ENCODE measurements around the gene MRPL34.
"Not testable (repeated sequence)": the region's sequence is repeated elsewhere in the genome, so short reads cannot be mapped to it uniquely, and the experiment has no call there.

Gene MRPL34

GRCh38 chr19:17305517-17306284 is at the start of gene MRPL34:
MRPL34 (plus strand) TSS chr19:17305872; CDS start chr19:17305893, 21 bp downstream.
- peak; percentile 95 for DNase-seq

DNA sequence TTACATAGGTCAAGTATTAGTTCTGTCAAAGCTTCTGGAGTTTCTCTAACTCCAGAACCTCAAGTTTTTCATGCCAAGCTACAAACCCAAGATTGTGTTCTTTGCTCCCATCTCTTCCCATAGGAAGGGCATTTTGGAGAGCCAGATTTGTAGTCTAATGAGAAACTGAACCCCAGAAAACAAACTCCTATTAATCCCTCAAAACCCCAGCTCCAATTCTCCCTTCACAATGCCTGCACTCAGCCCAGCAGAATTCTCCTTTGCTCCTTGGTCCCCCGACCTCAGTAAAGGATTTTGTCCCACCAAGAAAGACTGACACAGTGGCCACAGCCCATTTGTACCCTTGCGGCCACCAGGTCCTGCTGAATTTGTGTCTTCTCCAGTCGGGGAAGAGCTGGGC is 49.5 kb upstream of the MRPL34 start:
- DNase-seq = no peak

DNA sequence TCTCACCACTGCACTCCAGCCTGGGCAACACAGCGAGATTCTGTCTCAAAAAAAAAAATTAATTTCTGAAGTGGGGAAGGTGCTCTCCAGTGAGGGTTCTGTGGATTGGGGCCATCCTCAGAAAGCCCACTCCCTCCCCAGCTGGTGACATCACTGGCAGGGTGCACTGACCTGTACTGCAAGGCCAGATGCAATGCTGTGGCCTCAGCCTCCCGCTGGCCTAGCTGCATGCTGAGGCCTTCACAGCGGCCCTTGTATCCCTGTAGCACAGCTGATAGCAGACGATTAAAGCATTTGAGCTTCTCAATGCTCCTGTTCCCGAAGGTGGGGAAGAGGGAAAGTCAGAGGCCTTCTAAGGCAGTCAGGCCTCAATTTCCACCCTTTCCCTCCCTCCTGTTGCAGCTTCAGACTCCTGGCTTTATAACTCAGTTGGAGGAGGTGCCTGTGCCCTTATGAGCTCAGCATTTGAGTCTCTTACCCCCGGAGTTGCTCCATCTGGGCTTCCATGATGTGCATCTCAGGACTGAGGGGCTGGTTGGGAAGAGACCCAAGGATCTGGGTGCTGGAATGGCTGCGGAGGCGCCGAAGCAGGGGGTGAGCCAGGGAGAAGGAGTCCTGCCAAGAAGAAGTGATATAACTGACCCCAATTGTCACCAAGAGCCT is 46.4 kb upstream of the MRPL34 start:
- no peak for DNase-seq

GRCh38 chr19:17259934-17260333 is 45.7 kb upstream of the MRPL34 start:
- no peak for DNase-seq

GRCh38 chr19:17260842-17261325 is 44.8 kb upstream of the MRPL34 start:
- peak; percentile 87 for DNase-seq

- DNase-seq = no peak
These were observed 43.1 kb upstream of the MRPL34 start for GRCh38 chr19:17262557-17262956.

GRCh38 chr19:17263712-17264640 is 41.7 kb upstream of the MRPL34 start:
- DNase-seq = no peak

GRCh38 chr19:17264641-17264979 is 41.1 kb upstream of the MRPL34 start, which contains the start of gene USHBP1:
USHBP1 (minus strand) TSS chr19:17264745; CDS start chr19:17264299, 446 bp downstream.
- DNase-seq = no peak

- no peak for DNase-seq
These were observed 39.6 kb upstream of the MRPL34 start for GRCh38 chr19:17266026-17266425.

- DNase-seq = no peak
These were observed 39.1 kb upstream of the MRPL34 start for GRCh38 chr19:17266589-17266974.

- peak; percentile 96 for DNase-seq
These were observed 38.5 kb upstream of the MRPL34 start, which contains the start of gene BABAM1 for GRCh38 chr19:17266975-17267788. BABAM1 (plus strand) TSS chr19:17267443; CDS start chr19:17268807, 1,364 bp downstream.

DNA sequence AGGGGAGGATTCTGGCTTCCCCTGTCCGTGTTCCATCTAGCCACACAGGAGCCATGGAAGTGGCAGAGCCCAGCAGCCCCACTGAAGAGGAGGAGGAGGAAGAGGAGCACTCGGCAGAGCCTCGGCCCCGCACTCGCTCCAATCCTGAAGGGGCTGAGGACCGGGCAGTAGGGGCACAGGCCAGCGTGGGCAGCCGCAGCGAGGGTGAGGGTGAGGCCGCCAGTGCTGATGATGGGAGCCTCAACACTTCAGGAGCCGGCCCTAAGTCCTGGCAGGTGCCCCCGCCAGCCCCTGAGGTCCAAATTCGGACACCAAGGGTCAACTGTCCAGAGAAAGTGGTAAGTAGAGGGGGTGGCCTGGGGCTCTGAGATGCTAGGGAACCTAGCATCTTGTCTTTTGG is 36.9 kb upstream of the MRPL34 start:
- DNase-seq = no peak

GRCh38 chr19:17274892-17275291 is 30.8 kb upstream of the MRPL34 start:
- not testable (repeated sequence) for DNase-seq

DNA sequence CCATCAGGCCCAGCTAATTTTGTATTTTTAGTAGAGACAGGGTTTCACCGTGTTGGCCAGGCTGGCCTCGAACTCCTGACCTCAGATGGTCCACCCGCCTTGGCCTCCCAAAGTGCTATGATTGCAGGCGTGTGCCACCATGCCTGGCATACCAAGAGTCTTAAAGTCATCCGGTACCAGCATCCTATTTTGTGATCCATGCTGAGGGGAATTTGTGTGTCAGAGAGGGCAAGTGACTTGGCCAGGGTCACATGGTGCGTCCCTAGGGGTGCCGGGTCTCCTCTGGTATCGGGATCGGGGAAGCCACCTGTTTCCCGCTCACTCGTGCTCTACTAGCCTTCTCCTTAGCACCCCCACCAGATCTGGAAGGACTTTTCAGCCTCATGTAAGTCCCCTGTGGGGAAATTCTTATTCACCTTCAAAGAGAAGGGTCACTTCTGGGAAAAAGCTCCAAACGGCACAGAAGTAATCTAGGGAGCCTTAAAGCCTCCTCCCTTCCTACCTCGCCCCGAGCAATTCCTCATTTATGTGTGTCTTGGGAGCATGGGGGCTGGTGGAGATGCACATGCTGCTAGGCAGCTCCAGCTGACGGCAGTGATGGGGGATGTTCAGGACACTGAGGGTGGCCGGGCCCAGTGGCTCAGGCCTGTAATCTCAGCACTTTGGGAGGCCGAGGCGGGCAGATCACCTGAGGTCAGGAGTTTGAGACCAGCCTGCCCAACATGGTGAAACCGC is 30.1 kb upstream of the MRPL34 start:
- DNase-seq = no peak

DNA sequence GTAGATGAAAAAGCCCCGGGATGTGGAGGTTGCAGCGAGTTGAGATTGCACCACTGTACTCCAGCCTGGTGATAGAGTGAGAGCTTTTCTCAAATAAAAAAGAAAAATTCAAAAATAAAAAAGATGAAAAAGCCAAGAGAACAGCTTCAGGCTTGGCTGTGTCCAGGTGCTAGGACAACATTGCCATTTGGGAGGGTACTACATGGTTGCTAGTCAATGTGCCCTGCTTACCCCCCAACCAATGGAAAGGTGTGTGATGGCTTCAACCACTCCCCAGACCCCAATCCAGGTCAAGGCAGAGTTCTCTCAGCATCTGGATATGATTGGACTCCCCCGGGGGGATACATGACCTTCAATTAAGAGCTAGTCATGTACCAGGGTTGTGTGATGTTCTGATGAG is 26.2 kb upstream of the MRPL34 start:
- no peak for DNase-seq

DNA sequence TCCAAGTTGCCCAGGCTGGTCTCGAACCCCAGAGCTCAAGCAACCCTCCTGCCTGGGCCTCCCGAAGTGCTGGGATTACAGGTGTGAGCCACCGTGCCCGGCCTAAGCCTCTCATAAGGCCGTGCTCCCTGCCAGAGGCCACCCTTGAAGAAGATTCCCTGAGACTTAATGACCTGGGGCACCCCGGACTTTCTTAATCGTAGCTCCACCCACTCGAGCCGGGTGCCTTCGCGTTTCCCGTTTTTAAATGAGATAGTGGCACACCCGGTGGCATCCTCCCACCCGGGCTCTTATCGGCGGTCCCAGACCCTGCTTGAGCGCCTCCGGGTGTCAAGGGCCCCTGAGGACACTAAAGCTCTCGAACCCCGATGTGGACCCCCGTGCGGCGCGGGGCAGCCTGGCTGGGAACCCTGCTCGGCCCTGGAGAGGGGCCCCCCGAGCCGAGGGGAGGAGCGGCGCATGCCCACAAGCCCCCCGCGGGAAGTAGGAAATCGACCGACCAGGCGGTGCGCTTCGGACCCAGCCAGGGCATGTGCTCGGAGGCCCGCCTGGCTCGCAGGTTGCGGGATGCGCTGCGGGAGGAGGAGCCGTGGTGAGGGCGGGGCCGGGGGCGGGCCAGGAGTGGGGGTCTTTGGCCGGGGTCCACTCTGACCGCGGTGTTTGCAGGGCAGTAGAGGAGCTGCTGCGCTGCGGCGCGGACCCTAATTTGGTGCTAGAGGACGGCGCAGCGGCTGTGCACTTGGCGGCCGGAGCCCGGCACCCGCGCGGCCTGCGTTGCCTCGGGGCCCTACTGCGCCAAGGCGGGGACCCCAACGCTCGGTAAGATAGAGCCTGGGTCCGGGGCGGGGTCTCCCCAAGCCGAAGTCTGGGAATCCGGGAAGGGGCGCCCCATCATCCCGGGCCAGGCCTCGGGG is 24.0 kb upstream of the MRPL34 start, which contains the start of gene ANKLE1:
ANKLE1 (plus strand) TSS at position 511 of the 914 bp plus-strand sequence; CDS start at position 531, 20 bp downstream.
- DNase-seq = peak; percentile 45

GRCh38 chr19:17282488-17283125 is 23.1 kb upstream of the MRPL34 start:
- DNase-seq = peak; percentile 76

DNA sequence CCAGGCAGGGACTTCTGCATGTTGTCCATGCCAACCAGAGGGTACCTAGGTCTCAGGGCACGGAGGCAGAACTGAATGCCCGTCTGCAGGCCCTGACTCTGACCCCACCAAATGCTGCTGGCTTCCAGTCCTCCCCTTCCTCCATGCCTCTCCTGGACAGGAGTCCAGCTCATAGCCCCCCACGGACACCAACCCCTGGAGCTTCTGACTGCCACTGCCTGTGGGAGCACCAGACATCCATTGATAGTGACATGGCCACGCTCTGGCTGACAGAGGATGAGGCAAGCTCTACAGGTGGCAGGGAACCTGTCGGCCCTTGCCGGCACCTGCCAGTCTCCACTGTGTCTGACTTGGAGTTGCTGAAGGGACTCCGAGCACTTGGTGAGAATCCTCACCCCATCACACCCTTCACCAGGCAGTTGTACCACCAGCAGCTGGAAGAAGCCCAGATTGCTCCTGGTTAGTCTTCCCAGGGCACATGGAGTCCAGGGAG is 22.1 kb upstream of the MRPL34 start:
- no peak for DNase-seq

DNA sequence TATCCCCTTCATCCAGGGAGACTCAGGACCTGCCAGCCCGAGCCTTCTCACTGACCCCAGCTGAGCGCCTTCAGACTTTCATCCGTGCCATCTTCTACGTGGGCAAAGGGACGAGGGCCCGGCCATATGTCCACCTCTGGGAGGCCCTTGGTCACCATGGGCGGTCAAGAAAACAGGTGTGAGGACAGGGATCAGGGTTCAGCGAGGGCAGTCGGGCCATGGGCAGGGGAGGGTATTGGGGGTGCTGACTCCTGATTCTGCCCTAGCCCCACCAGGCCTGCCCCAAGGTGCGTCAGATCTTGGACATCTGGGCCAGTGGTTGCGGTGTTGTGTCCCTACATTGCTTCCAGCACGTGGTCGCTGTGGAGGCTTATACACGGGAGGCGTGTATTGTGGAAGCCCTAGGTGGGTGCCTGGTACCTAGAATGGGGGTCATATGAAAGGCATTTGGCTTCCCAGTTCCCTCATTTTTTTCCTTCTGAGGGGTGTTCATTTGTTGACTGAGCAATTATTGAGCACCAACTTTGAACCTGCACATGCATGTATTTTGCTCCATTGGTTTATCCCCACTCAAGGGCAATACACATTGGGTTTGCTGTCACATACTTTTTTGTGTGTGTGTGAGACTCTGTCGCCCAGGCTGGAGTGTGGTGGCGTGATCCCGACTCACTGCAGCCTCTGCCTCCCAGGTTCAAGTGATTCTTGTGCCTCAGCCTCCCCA is 20.1 kb upstream of the MRPL34 start:
- no peak for DNase-seq

All from stimulated activated naive CD4-positive, alpha-beta T cell treated with Interleukin-2 at 50 U/mL for 16 hours (primary cell).